Caco-2 (cell line): ENCODE measurements around the gene AUTS2. TPM values are rescaled to one million over a fixed set of nuclear protein-coding genes. Genes with fewer than 3 reads are reported as not detected.

ENCODE experiments used
- BruUV-seq: library from RNA; stranded (reverse); fragments of 400-500 nt; replicated peaks from 2 replicates; lab custom pipeline; 2021; lab: Mats Ljungman, UMichigan
- CTCF ChIA-PET: fragments of 300-600 bp; sonication (Branson Sonifier 250); formaldehyde crosslinking; loops from one replicate; lab custom pipeline; 2022; ENCODE audit warnings: antibody characterized with exemption; lab: Charles Lee
- POLR2A ChIA-PET: fragments of 300-600 bp; sonication (Branson Sonifier 250); formaldehyde crosslinking; loops from one replicate; lab custom pipeline; 2022; ENCODE audit warnings: antibody characterized with exemption; lab: Charles Lee
- DNase-seq, 2 experiments: peaks; one replicate each; pipeline versions ENCODE4 v3.0.0 to v3.0.0-alpha.2; 2020 to 2022
- H3K27me3 ChIP-seq: replicated peaks from 2 replicates; pipeline ENCODE4 v1.6.0; 2011; ENCODE audit warnings: low read length; ENCODE audit not compliant: control insufficient read depth, insufficient read depth
- H3K36me3 ChIP-seq: 2 replicates; pipeline ENCODE4 v1.5.1; 2011; ENCODE audit warnings: low read length; ENCODE audit not compliant: control insufficient read depth, insufficient read depth
- H3K4me1 ChIP-seq: fragments of 250-450 bp; sonication (Bioruptor Pico); 2 replicates; pipeline ENCODE4 v1.5.1; 2020; ENCODE audit warnings: mild to moderate bottlenecking
- H3K4me3 ChIP-seq: 2 replicates; pipeline ENCODE4 v1.5.1; 2011; ENCODE audit warnings: low read depth, mild to moderate bottlenecking, control low read depth, low read length
- H3K9me3 ChIP-seq: fragments of 250-450 bp; sonication (Bioruptor Pico); 2 replicates; pipeline ENCODE4 v1.5.1; 2020; ENCODE audit warnings: mild to moderate bottlenecking, moderate library complexity
- H3K27ac Mint-ChIP-seq: one replicate; pipeline ENCODE4 v1.8.0; 2022; ENCODE audit warnings: mixed read lengths; ENCODE audit not compliant: unreplicated experiment
- H3K27me3 Mint-ChIP-seq: one replicate; pipeline ENCODE4 v1.8.0; 2022; ENCODE audit warnings: mixed read lengths; ENCODE audit not compliant: insufficient read depth, unreplicated experiment
- H3K36me3 Mint-ChIP-seq: one replicate; pipeline ENCODE4 v1.8.0; 2022; ENCODE audit warnings: mild to moderate bottlenecking, mixed read lengths; ENCODE audit not compliant: insufficient read depth, unreplicated experiment
- H3K4me1 Mint-ChIP-seq: one replicate; pipeline ENCODE4 v1.8.0; 2022; ENCODE audit warnings: low read depth, mixed read lengths; ENCODE audit not compliant: unreplicated experiment
- H3K4me3 Mint-ChIP-seq: one replicate; pipeline ENCODE4 v1.8.0; 2022; ENCODE audit warnings: mild to moderate bottlenecking, moderate library complexity, mixed read lengths; ENCODE audit not compliant: unreplicated experiment
- H3K9me3 Mint-ChIP-seq: one replicate; pipeline ENCODE4 v1.8.0; 2022; ENCODE audit warnings: mixed read lengths; ENCODE audit not compliant: unreplicated experiment
- CTCF ChIP-seq, 2 experiments: fragments of 200-600 bp in 1 of 2; IDR thresholded peaks; 1 replicate in 1 of 2; 2 replicates in 1 of 2; pipeline versions ENCODE4 v1.5.1 to v1.8.0; 2011 to 2022; ENCODE audit warnings: antibody characterized with exemption in 1 of 2, control low read depth in 1 of 2, inconsistent platforms in 1 of 2, low read depth in 1 of 2, low read length in 1 of 2, mild to moderate bottlenecking in 1 of 2, moderate library complexity in 1 of 2; ENCODE audit not compliant: insufficient read depth in 1 of 2, severe bottlenecking in 1 of 2, unreplicated experiment in 1 of 2
- intact Hi-C: fragments of 100-400 bp; cut with micrococcal nuclease; formaldehyde crosslinking; loops from one replicate; pipeline ENCODE4 v1.10.0; 2022; ENCODE audit not compliant: unreplicated experiment
- total RNA-seq: library from RNA; stranded (reverse); gene quantifications from 2 replicates; pipeline ENCODE4 v1.2.3, GENCODE V29; 2022

The AUTS2 gene
- total RNA-seq, 1 experiment from 2014 or later: 37.1 TPM

- Histone ChIP-seq H3K4me3 (no peak overlapping the region), H3K9me3 (no peaks in the 10 kb centered on the region), H3K36me3 (no peaks in the 10 kb centered on the region), H3K27me3 (no peaks in the 10 kb centered on the region), H3K4me1 (no peaks in the 10 kb centered on the region)
- ChIA-PET CTCF (no interaction called here), POLR2A (no interaction called here)
- Mint-ChIP-seq H3K36me3 (no peaks in the 10 kb centered on the region), H3K27me3 (no peaks in the 10 kb centered on the region), H3K9me3 (no peaks in the 10 kb centered on the region), H3K4me1 (no peaks in the 10 kb centered on the region), H3K27ac (no peak overlapping the region), H3K4me3 (no peak overlapping the region)
- DNase-seq: no peak
- BruUV-seq: no TSS peak
- TF ChIP-seq CTCF (IDR thresholded peaks at IDR 0.05; ENCODE audit: insufficient read depth in 1 of 2, low read depth in 1 of 2, low read length in 1 of 2, severe bottlenecking in 1 of 2, unreplicated experiment in 1 of 2): no peak
- intact Hi-C loops: no loop called here
These were observed 900.1 kb downstream of the AUTS2 start for GRCh38 chr7:70498232-70498992.

- Histone ChIP-seq H3K27me3 (no peaks in the 10 kb centered on the region), H3K9me3 (no peaks in the 10 kb centered on the region), H3K4me3 (no peak overlapping the region), H3K4me1 (no peaks in the 10 kb centered on the region), H3K36me3 (no peaks in the 10 kb centered on the region)
- POLR2A ChIA-PET: no interaction called here
- H3K9me3 Mint-ChIP-seq: no peaks in the 10 kb centered on the region
- no peak for TF ChIP-seq CTCF (IDR thresholded peaks at IDR 0.05; ENCODE audit: insufficient read depth in 1 of 2, low read depth in 1 of 2, low read length in 1 of 2, severe bottlenecking in 1 of 2, unreplicated experiment in 1 of 2)
- no peaks in the 10 kb centered on the region for H3K27me3 Mint-ChIP-seq
- H3K4me3 Mint-ChIP-seq: no peak overlapping the region
- no peaks in the 10 kb centered on the region for H3K36me3 Mint-ChIP-seq
- no peak for DNase-seq
- no TSS peak for BruUV-seq
- no peak overlapping the region for H3K27ac Mint-ChIP-seq
- intact Hi-C loops: no loop called here
- CTCF ChIA-PET: no interaction called here
- no peaks in the 10 kb centered on the region for H3K4me1 Mint-ChIP-seq
These were observed 902.0 kb downstream of the AUTS2 start for GRCh38 chr7:70500261-70500660.

GRCh38 chr7:70502117-70502863 is 904.0 kb downstream of the AUTS2 start:
- intact Hi-C loops: no loop called here
- no peaks in the 10 kb centered on the region for H3K27me3 Mint-ChIP-seq
- H3K4me3 Mint-ChIP-seq: no peak overlapping the region
- Histone ChIP-seq H3K27me3 (no peaks in the 10 kb centered on the region), H3K36me3 (no peaks in the 10 kb centered on the region), H3K4me3 (no peak overlapping the region), H3K9me3 (no peaks in the 10 kb centered on the region), H3K4me1 (no peaks in the 10 kb centered on the region)
- no TSS peak for BruUV-seq
- TF ChIP-seq CTCF (IDR thresholded peaks at IDR 0.05; ENCODE audit: insufficient read depth in 1 of 2, low read depth in 1 of 2, low read length in 1 of 2, severe bottlenecking in 1 of 2, unreplicated experiment in 1 of 2): no peak
- no peak for DNase-seq
- H3K27ac Mint-ChIP-seq: no peak overlapping the region
- H3K4me1 Mint-ChIP-seq: no peaks in the 10 kb centered on the region
- no peaks in the 10 kb centered on the region for H3K36me3 Mint-ChIP-seq
- H3K9me3 Mint-ChIP-seq: no peaks in the 10 kb centered on the region
- ChIA-PET CTCF (no interaction called here), POLR2A (no interaction called here)
